Activated CD8-positive, alpha-beta memory T cell treated with anti-CD3 and anti-CD28 coated beads, Interleukin-2, amount 10 ng/mL, durations not matched to agents 7 days and 5 days (primary cell): Measurements from ENCODE around the gene ALAS1. TPM values are rescaled to one million over a fixed set of nuclear protein-coding genes. Genes with fewer than 3 reads are reported as not detected.

Experiments used
- ATAC-seq: fragments of 150-1000 bp; cut with Tn5 transposase; one replicate; pipeline ENCODE4 v1.10.0; 2021; ENCODE audit warnings: moderate library complexity
- CTCF ChIA-PET: fragments of 350-600 bp; sonication (Branson Sonifier 250); formaldehyde crosslinking; loops from one replicate; lab custom pipeline; 2021; ENCODE audit warnings: antibody characterized with exemption; lab: Charles Lee
- DNase-seq: peaks from one replicate; pipeline ENCODE4 v3.0.0-alpha.2; 2020
- H3K27ac Mint-ChIP-seq: one replicate; pipeline ENCODE4 v1.8.0; 2021; ENCODE audit warnings: mild to moderate bottlenecking, mixed read lengths
- H3K27me3 Mint-ChIP-seq: one replicate; pipeline ENCODE4 v1.8.0; 2021; ENCODE audit warnings: mixed read lengths
- H3K36me3 Mint-ChIP-seq: one replicate; pipeline ENCODE4 v1.8.0; 2021; ENCODE audit warnings: mild to moderate bottlenecking, mixed read lengths
- H3K4me1 Mint-ChIP-seq: one replicate; pipeline ENCODE4 v1.8.0; 2021; ENCODE audit warnings: mixed read lengths
- H3K4me3 Mint-ChIP-seq: one replicate; pipeline ENCODE4 v1.8.0; 2021; ENCODE audit warnings: mild to moderate bottlenecking, moderate library complexity, mixed read lengths
- H3K9me3 Mint-ChIP-seq: one replicate; pipeline ENCODE4 v1.8.0; 2022; ENCODE audit warnings: low read depth, mixed read lengths
- total RNA-seq, 2 experiments: library from RNA; stranded (reverse); gene quantifications; one replicate each; pipeline ENCODE4 v1.2.3, GENCODE V29; 2021

ALAS1 gene
- total RNA-seq, 2 experiments from 2014 or later: 61.3 to 84.2 TPM

DNA sequence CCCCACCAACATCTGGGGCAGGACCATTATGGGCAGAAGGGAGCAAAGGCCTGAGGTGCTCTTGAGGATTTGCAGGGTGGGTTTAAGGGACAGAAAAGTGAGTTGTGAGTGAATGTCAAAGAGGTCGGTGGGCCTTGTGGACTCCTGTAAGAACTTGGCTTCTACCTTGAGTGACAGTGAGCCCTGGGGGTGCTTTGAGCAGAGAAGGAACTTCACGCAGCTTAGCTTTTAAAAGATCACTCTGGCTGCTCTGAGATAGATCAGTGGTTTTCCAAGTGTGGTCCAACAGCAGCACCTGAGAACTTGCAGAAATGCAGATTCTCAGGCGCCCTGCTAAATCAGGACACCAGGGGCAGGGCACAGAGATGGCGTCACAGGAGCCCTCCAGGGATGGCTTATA, 15.3 kb upstream of the ALAS1 start:
- Mint-ChIP-seq H3K27ac (peak overlapping the region; percentile 6), H3K27me3 (no peaks in the 10 kb centered on the region), H3K4me3 (no peak overlapping the region), H3K4me1 (peaks cover 25% of the 10 kb centered on the region), H3K9me3 (no peaks in the 10 kb centered on the region), H3K36me3 (no peaks in the 10 kb centered on the region)
- DNase-seq (no peak), ATAC-seq (no peak)
- CTCF ChIA-PET: interaction anchor here (1.0 to 3.3 kb wide), 4 partner anchors 10 to 241 kb away, joined by 3 to 12 read pairs (median 4); partner anchors contain the start of gene RRP9

DNA sequence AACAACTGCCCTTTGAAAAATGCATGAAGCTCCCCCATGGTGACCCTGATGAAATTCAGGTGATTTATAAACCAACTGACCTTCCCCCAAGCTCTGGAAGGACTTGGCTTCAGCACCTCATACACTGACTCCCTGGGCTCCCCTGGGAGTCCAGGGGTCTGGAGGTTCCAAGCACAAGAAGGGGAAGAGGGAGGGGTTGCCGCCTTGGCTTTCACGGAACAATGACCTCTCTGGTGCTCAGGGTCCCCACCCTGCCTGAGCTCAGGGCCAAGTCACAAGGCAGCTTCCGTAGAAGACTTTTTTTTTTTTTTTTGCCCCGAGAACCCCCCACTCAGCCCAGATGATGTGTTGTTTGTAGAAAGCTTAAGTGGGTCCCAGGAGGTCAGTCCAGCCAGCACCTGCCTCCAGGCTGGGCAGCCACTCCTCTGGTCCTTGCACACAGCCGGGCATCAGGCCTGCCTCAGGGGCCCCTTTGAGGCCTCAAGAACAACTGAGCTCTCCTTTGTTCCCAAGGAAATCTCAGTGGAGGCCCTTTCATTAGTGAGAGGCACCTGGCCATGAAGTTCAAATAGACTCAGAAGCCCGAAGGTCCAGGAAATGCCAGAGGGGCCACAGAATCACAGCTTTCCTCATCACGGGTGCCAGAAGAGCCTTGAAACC, 14.0 kb upstream of the ALAS1 start:
- Mint-ChIP-seq H3K27me3 (no peaks in the 10 kb centered on the region), H3K4me3 (no peak overlapping the region), H3K9me3 (no peaks in the 10 kb centered on the region), H3K27ac (no peak overlapping the region), H3K4me1 (peaks cover 27% of the 10 kb centered on the region), H3K36me3 (no peaks in the 10 kb centered on the region)
- ATAC-seq (no peak), DNase-seq (no peak)
- CTCF ChIA-PET: interaction anchor here (0.8 to 3.3 kb wide), 6 partner anchors 9 to 242 kb away, joined by 3 to 12 read pairs (median 4); partner anchors contain the start of genes POC1A and RRP9

GRCh38 chr3:52184690-52185089, 13.3 kb upstream of the ALAS1 start:
- H3K9me3 Mint-ChIP-seq: no peaks in the 10 kb centered on the region
- H3K4me1 Mint-ChIP-seq: peaks cover 34% of the 10 kb centered on the region
- H3K27ac Mint-ChIP-seq: no peak overlapping the region
- no peaks in the 10 kb centered on the region for H3K27me3 Mint-ChIP-seq
- no peak overlapping the region for H3K4me3 Mint-ChIP-seq
- DNase-seq (no peak), ATAC-seq (no peak)
- H3K36me3 Mint-ChIP-seq: no peaks in the 10 kb centered on the region
- CTCF ChIA-PET: interaction anchor here (1.5 kb wide), 1 partner anchor 30 kb away, joined by 3 read pairs; the partner anchor contains the start of gene POC1A

DNA sequence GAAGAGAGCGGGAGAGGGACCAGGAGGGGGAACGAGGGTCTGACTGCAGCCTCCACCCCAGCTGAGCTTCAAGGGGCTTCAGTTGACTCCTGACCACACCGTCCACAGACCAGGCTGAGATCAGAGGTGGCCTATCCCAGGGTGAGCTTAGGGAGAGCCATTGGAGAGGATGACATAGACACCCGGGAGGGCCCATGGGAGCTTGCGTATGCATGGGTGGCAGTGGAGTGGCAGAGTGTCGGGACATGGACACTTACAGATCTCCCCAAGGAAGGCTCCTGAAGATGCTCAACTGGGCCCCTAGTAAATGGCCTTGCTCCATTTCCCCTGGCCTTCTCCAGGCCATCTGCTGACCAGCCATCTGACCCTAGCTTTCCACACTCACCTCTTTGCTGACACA, 12.6 kb upstream of the ALAS1 start:
- Mint-ChIP-seq H3K9me3 (no peaks in the 10 kb centered on the region), H3K27ac (no peak overlapping the region), H3K4me1 (peaks cover 37% of the 10 kb centered on the region), H3K36me3 (no peaks in the 10 kb centered on the region), H3K4me3 (no peak overlapping the region), H3K27me3 (no peaks in the 10 kb centered on the region)
- ATAC-seq (no peak), DNase-seq (no peak)
- CTCF ChIA-PET: interaction anchor here (1.5 kb wide), 1 partner anchor 31 kb away, joined by 3 read pairs; the partner anchor contains the start of gene POC1A

DNA sequence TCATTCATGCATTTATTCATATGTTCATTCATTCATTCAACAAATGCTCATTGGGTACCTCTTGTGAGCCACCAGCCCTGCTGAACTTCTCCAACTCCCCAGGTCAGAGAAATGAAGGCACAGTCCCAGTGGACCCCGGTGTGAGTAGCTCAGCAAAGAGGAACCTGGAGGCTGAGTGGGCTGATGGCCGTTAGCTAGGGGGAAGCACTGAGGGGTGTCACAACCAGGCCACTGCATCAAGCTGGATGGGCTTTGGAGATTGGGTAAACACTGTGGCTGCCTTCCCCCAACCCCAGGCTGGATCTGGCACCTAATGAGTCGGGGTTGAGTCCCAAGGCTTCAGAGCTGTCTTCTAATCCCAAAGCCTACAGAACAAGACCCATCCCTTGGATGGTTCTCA, 12.1 kb upstream of the ALAS1 start:
- H3K4me1 Mint-ChIP-seq: peaks cover 39% of the 10 kb centered on the region
- H3K27ac Mint-ChIP-seq: no peak overlapping the region
- DNase-seq: no peak
- H3K27me3 Mint-ChIP-seq: no peaks in the 10 kb centered on the region
- H3K36me3 Mint-ChIP-seq: no peaks in the 10 kb centered on the region
- no peak overlapping the region for H3K4me3 Mint-ChIP-seq
- ATAC-seq: no peak
- CTCF ChIA-PET: no interaction called here
- H3K9me3 Mint-ChIP-seq: no peaks in the 10 kb centered on the region

GRCh38 chr3:52186729-52187128, 11.2 kb upstream of the ALAS1 start:
- DNase-seq (no peak), ATAC-seq (no peak)
- Mint-ChIP-seq H3K9me3 (no peaks in the 10 kb centered on the region), H3K4me1 (peaks cover 34% of the 10 kb centered on the region), H3K36me3 (no peaks in the 10 kb centered on the region), H3K4me3 (no peak overlapping the region), H3K27me3 (no peaks in the 10 kb centered on the region), H3K27ac (no peak overlapping the region)
- CTCF ChIA-PET: interaction anchor here (1.1 kb wide), 1 partner anchor 185 kb away, joined by 3 read pairs; no protein-coding TSS in a partner anchor

DNA sequence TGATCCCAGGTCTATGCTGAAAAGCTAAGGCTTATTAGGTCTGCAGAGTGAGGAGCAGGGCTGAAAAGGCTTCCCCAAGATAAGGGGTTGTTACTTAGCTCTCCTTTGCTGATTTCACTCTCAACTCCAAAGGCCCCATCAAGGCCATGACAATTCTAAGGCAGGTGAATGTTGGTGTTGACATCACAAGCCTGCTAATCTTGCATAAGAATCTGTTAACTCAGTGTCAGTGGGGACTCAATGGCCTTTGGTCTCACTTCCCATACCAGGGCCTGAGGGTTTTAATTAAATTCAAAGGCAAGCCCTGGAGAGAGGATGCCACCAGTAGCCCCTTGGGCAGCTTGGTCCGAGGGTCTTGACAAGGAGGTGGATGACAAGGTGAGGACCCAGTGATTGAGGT, 9.4 kb upstream of the ALAS1 start:
- peaks cover 16% of the 10 kb centered on the region for H3K4me1 Mint-ChIP-seq
- ATAC-seq: no peak
- H3K9me3 Mint-ChIP-seq: no peaks in the 10 kb centered on the region
- no peak for DNase-seq
- H3K27me3 Mint-ChIP-seq: no peaks in the 10 kb centered on the region
- H3K36me3 Mint-ChIP-seq: no peaks in the 10 kb centered on the region
- H3K27ac Mint-ChIP-seq: no peak overlapping the region
- CTCF ChIA-PET: interaction anchor here (0.6 to 2.5 kb wide), 4 partner anchors 34 to 259 kb away, joined by 3 to 7 read pairs (median 4); partner anchors contain the start of gene POC1A
- no peak overlapping the region for H3K4me3 Mint-ChIP-seq

DNA sequence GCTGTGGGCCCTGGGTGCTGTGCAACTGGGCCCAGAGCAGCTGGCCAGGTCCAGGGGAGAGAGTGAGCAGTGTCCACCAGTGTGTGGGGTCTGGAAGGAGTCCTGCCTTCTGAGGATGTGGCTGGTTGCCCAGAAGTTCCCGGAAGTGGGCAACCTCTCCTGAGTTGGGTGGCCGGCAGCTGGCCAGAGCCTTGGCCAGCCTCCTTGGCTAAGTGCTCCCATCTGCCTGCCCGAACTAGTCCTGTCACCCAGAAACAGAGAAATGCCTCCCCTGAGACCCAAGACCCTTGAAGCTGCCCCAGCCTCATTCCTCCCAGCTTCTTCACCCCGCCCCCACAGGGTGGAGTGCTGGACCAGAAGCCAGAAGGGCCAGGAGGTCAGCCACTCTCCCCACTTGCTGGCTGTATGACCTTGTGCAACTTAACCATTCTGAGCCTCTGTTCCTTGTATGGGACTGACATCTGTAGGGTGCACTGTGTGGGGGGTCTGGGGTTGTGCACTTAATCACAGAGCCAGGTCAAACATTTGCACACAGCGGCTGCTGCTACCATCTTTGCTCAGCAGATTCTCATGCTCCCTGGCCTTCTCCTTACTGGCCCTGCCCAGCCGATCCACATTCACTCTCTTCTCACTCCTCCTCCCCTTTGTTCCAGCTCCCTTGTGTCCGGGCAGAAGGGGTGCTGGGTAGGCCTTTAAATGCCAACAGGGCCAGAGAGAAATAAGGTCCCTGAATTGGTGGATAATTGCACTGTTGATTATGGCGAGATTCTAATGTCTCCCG, 7.5 kb upstream of the ALAS1 start:
- CTCF ChIA-PET: interaction anchor here (2.5 kb wide), 1 partner anchor 189 kb away, joined by 7 read pairs; no protein-coding TSS in a partner anchor
- no peaks in the 10 kb centered on the region for H3K9me3 Mint-ChIP-seq

DNA sequence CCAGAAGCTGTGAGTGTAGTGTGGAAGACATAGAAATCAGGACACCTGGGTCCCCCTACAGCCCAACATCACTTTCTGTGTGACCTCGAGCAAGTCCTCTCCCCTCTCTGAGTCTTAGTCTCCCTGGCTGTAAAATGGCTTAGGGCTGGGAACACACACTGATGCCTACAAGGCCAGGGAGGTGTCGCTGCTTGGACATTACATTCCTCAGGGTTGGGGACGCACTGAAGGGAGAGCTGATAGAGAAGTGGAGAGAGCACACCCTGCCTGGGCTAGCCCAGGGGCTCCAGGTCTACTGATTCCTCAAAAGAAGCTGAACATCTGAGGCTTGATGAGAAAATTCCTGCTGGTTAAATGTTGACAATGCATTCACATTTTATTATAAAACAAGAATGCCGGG, 6.3 kb upstream of the ALAS1 start:
- Mint-ChIP-seq H3K36me3 (no peaks in the 10 kb centered on the region), H3K9me3 (no peaks in the 10 kb centered on the region), H3K27ac (no peak overlapping the region), H3K27me3 (no peaks in the 10 kb centered on the region), H3K4me3 (no peak overlapping the region), H3K4me1 (peaks cover 21% of the 10 kb centered on the region)
- no peak for DNase-seq
- CTCF ChIA-PET: no interaction called here
- ATAC-seq: no peak

More for the DNA sequence above, 7.5 kb upstream of the ALAS1 start:
- Mint-ChIP-seq H3K4me1 (peaks cover 14% of the 10 kb centered on the region), H3K27me3 (no peaks in the 10 kb centered on the region), H3K27ac (no peak overlapping the region), H3K36me3 (no peaks in the 10 kb centered on the region), H3K4me3 (no peak overlapping the region)
- no peak for ATAC-seq
- no peak for DNase-seq

DNA sequence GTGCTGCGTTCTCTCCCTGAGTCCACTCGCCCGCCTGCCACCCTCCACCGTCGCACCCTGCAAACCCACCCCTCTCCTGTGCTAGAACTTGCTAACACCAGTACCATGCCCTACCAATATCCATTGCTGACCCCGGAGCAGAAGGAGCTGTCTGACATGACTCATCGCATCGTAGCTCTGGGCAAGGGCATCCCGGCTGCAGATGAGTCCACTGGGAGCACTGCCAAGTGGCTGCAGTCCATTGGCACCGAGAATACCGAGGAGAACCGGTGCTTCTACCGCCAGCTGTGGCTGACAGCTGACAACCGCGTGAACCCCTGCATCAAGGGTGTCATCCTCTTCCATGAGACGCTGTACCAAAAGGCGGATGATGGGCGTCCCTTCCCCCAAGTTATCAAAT, 4.9 kb upstream of the ALAS1 start:
- no peak overlapping the region for H3K27ac Mint-ChIP-seq
- no peak overlapping the region for H3K4me3 Mint-ChIP-seq
- DNase-seq (no peak), ATAC-seq (no peak)
- no peaks in the 10 kb centered on the region for H3K9me3 Mint-ChIP-seq
- H3K27me3 Mint-ChIP-seq: no peaks in the 10 kb centered on the region
- CTCF ChIA-PET: interaction anchor here (1.5 kb wide), 1 partner anchor 10 kb away, joined by 3 read pairs; no protein-coding TSS in a partner anchor
- H3K4me1 Mint-ChIP-seq: peaks cover 32% of the 10 kb centered on the region
- H3K36me3 Mint-ChIP-seq: no peaks in the 10 kb centered on the region

DNA sequence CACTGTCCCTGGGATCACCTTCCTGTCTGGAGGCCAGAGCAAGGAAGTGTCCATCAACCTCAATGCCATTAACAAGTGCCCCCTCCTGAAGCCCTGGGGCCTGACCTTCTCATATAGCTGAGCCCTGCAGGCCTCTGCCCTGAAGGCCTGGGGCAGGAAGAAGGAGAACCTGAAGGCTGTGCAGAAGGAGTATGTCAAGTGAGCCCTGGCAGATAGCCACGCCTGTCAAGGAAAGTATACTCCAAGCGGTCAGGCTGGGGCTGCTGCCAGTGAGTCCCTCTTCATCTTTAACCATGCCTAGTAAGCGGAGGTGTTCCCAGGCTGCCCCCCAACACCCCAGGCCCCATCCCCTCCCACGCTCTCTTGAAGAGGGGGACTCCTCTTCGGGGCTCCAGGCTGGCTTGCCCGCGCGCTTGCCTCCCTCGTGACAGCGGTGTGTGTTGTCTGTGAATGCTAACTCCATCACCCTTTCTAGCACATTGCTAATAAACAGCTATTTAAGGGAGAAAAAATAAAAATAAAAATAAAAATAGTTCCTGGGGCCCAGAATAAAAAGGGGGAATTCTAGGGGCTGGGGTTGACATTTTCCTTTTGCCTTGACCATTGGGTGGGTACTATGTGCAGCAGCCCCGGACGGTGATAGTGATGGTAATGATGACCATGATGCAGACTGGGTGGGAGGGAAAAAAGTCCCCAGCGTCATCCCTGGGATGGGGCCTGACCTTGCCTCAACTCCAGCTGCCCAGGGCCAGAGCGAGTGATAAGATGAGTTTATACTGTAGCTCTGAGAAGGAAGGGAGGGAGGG, 3.3 kb upstream of the ALAS1 start:
- Mint-ChIP-seq H3K27ac (no peak overlapping the region), H3K4me1 (peaks cover 34% of the 10 kb centered on the region), H3K27me3 (no peaks in the 10 kb centered on the region), H3K36me3 (peaks cover 6% of the 10 kb centered on the region), H3K9me3 (no peaks in the 10 kb centered on the region), H3K4me3 (no peak overlapping the region)
- CTCF ChIA-PET: no interaction called here
- ATAC-seq: no peak
- DNase-seq: no peak

- DNase-seq (no peak), ATAC-seq (no peak)
- CTCF ChIA-PET: no interaction called here
- H3K4me3 Mint-ChIP-seq: no peak overlapping the region
- peaks cover 9% of the 10 kb centered on the region for H3K36me3 Mint-ChIP-seq
- no peaks in the 10 kb centered on the region for H3K27me3 Mint-ChIP-seq
- no peaks in the 10 kb centered on the region for H3K9me3 Mint-ChIP-seq
- no peak overlapping the region for H3K27ac Mint-ChIP-seq
- peaks cover 36% of the 10 kb centered on the region for H3K4me1 Mint-ChIP-seq
Measured at GRCh38 chr3:52195291-52195597, 2.7 kb upstream of the ALAS1 start.

DNA sequence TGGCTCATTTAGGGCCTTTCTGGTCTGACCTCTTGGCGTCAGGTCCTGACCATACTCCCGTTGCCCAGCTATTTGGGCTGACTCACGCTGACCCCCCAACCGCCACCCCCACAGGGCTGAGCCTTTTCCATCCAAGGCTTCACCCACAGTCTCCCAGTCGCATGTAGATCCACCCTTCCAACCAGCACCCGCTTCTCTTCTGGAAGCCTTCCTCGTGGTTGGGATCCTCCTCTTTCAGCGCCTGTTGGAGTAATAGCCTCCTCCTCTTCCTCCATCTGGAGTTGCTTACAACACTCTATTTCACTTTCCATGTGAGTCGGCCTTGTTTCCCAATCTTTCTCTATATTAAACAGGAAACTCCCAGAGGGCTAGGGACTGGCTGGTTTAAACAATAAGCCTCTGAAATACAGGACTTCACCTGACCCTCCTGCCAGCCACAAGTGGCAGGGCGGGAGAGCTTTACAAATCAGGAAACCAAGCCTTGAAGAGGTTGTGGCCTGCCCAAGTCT, 2.1 kb upstream of the ALAS1 start:
- Mint-ChIP-seq H3K4me3 (no peak overlapping the region), H3K9me3 (no peaks in the 10 kb centered on the region), H3K27ac (no peak overlapping the region), H3K4me1 (peaks cover 35% of the 10 kb centered on the region), H3K36me3 (peaks cover 12% of the 10 kb centered on the region), H3K27me3 (no peaks in the 10 kb centered on the region)
- no peak for ATAC-seq
- CTCF ChIA-PET: interaction anchor here (1.1 kb wide), 1 partner anchor 21 kb away, joined by 3 read pairs; no protein-coding TSS in a partner anchor
- DNase-seq: no peak
